Breast epithelium (tissue), 3 donors: ENCODE data around the gene UIMC1.

Experiments used
- CTCF ChIP-seq, 3 donors: fragments of 450-650 bp; IDR thresholded peaks; one replicate each; pipeline ENCODE4 v1.5.1; 2016 to 2017; ENCODE audit warnings: antibody characterized with exemption in 3 of 3, mild to moderate bottlenecking in 3 of 3, moderate library complexity in 3 of 3
- POLR2A ChIP-seq: fragments of 450-650 bp; IDR thresholded peaks from one replicate; pipeline ENCODE4 v1.6.1; 2016; ENCODE audit warnings: antibody characterized with exemption, mild to moderate bottlenecking, moderate library complexity

- TF ChIP-seq CTCF (IDR thresholded peaks at IDR 0.05) (no peak), POLR2A (no peak)
Observed at GRCh38 chr5:176881816-176882566, 124.6 kb downstream of the UIMC1 start.
